Neural cell (in vitro differentiated cells): ENCODE results near the gene CREBBP. TPM values are rescaled to one million over a fixed set of nuclear protein-coding genes. Genes with fewer than 3 reads are reported as not detected.

Experiments used
- H2AFZ ChIP-seq: fragments of 200-600, 300-800 bp; sonication (generic), shearing (Covaris generic); 2 replicates; pipeline ENCODE4 v1.6.0; 2014; ENCODE audit warnings: low read depth, mild to moderate bottlenecking, antibody characterized with exemption, low read length, moderate library complexity
- H3F3A ChIP-seq: fragments of 200-600 bp; shearing (Covaris generic); 2 replicates; pipeline ENCODE4 v1.6.1; 2016; ENCODE audit warnings: mild to moderate bottlenecking, moderate library complexity, mixed read lengths, antibody characterized with exemption, low read length; ENCODE audit not compliant: insufficient read depth, poor library complexity, severe bottlenecking
- H3K27ac ChIP-seq: fragments of 200-600, 300-800 bp; sonication (generic), shearing (Covaris generic); 2 replicates; pipeline ENCODE4 v1.5.1; 2014; ENCODE audit warnings: mild to moderate bottlenecking, low read length, moderate library complexity
- H3K27me3 ChIP-seq: fragments of 300-800, 200-600 bp; sonication (generic), shearing (Covaris generic); 2 replicates; pipeline ENCODE4 v1.6.0; 2014; ENCODE audit warnings: mild to moderate bottlenecking, low read depth, low read length, moderate library complexity; ENCODE audit not compliant: insufficient read depth
- H3K36me3 ChIP-seq: fragments of 300-800, 200-600 bp; sonication (generic), shearing (Covaris generic); 2 replicates; pipeline ENCODE4 v1.5.1; 2014; ENCODE audit warnings: mild to moderate bottlenecking, antibody characterized with exemption, low read length, moderate library complexity; ENCODE audit not compliant: insufficient read depth
- H3K4me2 ChIP-seq: fragments of 300-800, 200-600 bp; sonication (generic), shearing (Covaris generic); 2 replicates; pipeline ENCODE4 v1.6.0; 2014; ENCODE audit warnings: mild to moderate bottlenecking, low read length
- H3K4me3 ChIP-seq: fragments of 300-800, 200-600 bp; sonication (generic), shearing (Covaris generic); 2 replicates; pipeline ENCODE4 v1.5.1; 2014; ENCODE audit warnings: mild to moderate bottlenecking, low read length, moderate library complexity
- H3K79me2 ChIP-seq: fragments of 200-600 bp; shearing (Covaris generic); replicated peaks from 2 replicates; pipeline ENCODE4 v1.6.0; 2014; ENCODE audit warnings: mild to moderate bottlenecking, low read length, moderate library complexity; ENCODE audit not compliant: insufficient read depth
- H3K9ac ChIP-seq: fragments of 300-800, 200-600 bp; sonication (generic), shearing (Covaris generic); 2 replicates; pipeline ENCODE4 v1.6.1; 2016; ENCODE audit warnings: mild to moderate bottlenecking, low read length, mixed read lengths
- H3K9me2 ChIP-seq: fragments of 200-600 bp; shearing (Covaris generic); 2 replicates; pipeline ENCODE4 v1.6.1; 2016; ENCODE audit warnings: mild to moderate bottlenecking, low read length, mixed read lengths; ENCODE audit not compliant: insufficient read depth
- H3K9me3 ChIP-seq: fragments of 200-600, 300-800 bp; sonication (generic), shearing (Covaris generic); 2 replicates; pipeline ENCODE4 v1.6.1; 2016; ENCODE audit warnings: mild to moderate bottlenecking, mixed run types, low read length, moderate library complexity, mixed read lengths
- H4K20me1 ChIP-seq: fragments of 200-600 bp; shearing (Covaris generic); 2 replicates; pipeline ENCODE4 v1.6.1; 2016; ENCODE audit warnings: mild to moderate bottlenecking, mixed run types; ENCODE audit not compliant: insufficient read depth
- EP300 ChIP-seq: fragments of 450-650 bp; conservative IDR thresholded peaks from 2 replicates; pipeline ENCODE4 v1.6.1; 2014; ENCODE audit warnings: antibody characterized with exemption, mild to moderate bottlenecking, moderate library complexity; ENCODE audit not compliant: poor library complexity, severe bottlenecking
- EZH2 ChIP-seq: fragments of 200-600, 300-800 bp; shearing (Covaris generic), sonication (generic); IDR thresholded peaks from 2 replicates; pipeline ENCODE4 v1.6.1; 2014; ENCODE audit warnings: antibody characterized with exemption, low read length, borderline replicate concordance, mild to moderate bottlenecking; ENCODE audit not compliant: insufficient read depth, poor library complexity, severe bottlenecking
- MXI1 ChIP-seq: fragments of 450-650 bp; conservative IDR thresholded peaks from 2 replicates; pipeline ENCODE4 v1.6.1; 2014; ENCODE audit warnings: antibody characterized with exemption, mild to moderate bottlenecking; ENCODE audit not compliant: poor library complexity, severe bottlenecking
- POLR2AphosphoS5 ChIP-seq: IDR thresholded peaks from 2 replicates; pipeline ENCODE4 v1.6.1; 2012
- RAD21 ChIP-seq: fragments of 450-650 bp; conservative IDR thresholded peaks from 2 replicates; pipeline ENCODE4 v1.6.1; 2014; ENCODE audit warnings: antibody characterized with exemption, mild to moderate bottlenecking, moderate library complexity
- SMC3 ChIP-seq: fragments of 450-650 bp; conservative IDR thresholded peaks from 2 replicates; pipeline ENCODE4 v1.6.1; 2014; ENCODE audit warnings: antibody characterized with exemption, mild to moderate bottlenecking, moderate library complexity; ENCODE audit not compliant: poor library complexity
- TAF1 ChIP-seq: IDR thresholded peaks from 2 replicates; pipeline ENCODE4 v1.6.1; 2012; ENCODE audit warnings: low read depth
- polyA plus RNA-seq: library from polyadenylated mRNA; depleted of rRNA; stranded (reverse); fragments of >200 nt; gene quantifications from 2 replicates; pipeline ENCODE4 v1.2.3, GENCODE V29; 2014
- TF ChIP-seq, protein P1 (sequence below): IDR thresholded peaks from 2 replicates; pipeline ENCODE4 v1.6.1; 2012; ENCODE audit warnings: borderline replicate concordance
- TF ChIP-seq, protein P2 (sequence below): fragments of 450-650 bp; IDR thresholded peaks from 2 replicates; pipeline ENCODE4 v1.5.1; 2014; ENCODE audit warnings: antibody characterized with exemption, mild to moderate bottlenecking, moderate library complexity; ENCODE audit not compliant: poor library complexity, severe bottlenecking

CREBBP gene
- polyA plus RNA-seq, 1 donor from 2014 or later: 3.3 TPM

DNA sequence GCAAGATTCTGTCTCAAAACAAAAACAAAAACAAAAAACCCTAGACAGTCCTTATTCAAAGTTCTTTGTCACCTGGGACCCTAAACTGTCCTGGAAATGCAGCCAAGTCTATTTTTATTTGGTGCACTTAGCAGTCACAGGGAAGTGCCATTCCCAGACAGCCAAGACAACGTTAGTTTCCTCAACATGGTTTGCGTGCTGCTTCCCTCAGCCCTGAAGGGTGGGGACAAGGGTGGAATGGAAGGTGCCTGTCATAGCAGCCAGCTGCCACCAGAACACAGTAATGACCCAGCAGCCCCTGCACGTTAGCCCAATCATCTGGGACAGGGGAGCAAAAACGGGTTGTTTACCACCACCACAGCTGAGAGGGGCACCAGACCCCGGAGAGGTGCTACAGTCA, 16.9 kb downstream of the CREBBP start:
- Histone ChIP-seq H3K4me2 (no peak overlapping the region), H3F3A (no peaks in the 10 kb centered on the region), H4K20me1 (peaks cover 31% of the 10 kb centered on the region), H3K27me3 (no peaks in the 10 kb centered on the region), H3K36me3 (no peaks in the 10 kb centered on the region), H3K4me3 (no peak overlapping the region), H3K9ac (no peak overlapping the region), H3K9me3 (no peaks in the 10 kb centered on the region), H3K9me2 (no peaks in the 10 kb centered on the region), H3K79me2 (peaks cover 98% of the 10 kb centered on the region), H3K27ac (no peak overlapping the region), H2AFZ (no peak overlapping the region)
- TF ChIP-seq EP300 (no peak), RAD21 (no peak), POLR2AphosphoS5 (no peak), TAF1 (no peak), EZH2 (no peak), SMC3 (no peak), MXI1 (no peak)
- TF ChIP-seq, protein P1, sequence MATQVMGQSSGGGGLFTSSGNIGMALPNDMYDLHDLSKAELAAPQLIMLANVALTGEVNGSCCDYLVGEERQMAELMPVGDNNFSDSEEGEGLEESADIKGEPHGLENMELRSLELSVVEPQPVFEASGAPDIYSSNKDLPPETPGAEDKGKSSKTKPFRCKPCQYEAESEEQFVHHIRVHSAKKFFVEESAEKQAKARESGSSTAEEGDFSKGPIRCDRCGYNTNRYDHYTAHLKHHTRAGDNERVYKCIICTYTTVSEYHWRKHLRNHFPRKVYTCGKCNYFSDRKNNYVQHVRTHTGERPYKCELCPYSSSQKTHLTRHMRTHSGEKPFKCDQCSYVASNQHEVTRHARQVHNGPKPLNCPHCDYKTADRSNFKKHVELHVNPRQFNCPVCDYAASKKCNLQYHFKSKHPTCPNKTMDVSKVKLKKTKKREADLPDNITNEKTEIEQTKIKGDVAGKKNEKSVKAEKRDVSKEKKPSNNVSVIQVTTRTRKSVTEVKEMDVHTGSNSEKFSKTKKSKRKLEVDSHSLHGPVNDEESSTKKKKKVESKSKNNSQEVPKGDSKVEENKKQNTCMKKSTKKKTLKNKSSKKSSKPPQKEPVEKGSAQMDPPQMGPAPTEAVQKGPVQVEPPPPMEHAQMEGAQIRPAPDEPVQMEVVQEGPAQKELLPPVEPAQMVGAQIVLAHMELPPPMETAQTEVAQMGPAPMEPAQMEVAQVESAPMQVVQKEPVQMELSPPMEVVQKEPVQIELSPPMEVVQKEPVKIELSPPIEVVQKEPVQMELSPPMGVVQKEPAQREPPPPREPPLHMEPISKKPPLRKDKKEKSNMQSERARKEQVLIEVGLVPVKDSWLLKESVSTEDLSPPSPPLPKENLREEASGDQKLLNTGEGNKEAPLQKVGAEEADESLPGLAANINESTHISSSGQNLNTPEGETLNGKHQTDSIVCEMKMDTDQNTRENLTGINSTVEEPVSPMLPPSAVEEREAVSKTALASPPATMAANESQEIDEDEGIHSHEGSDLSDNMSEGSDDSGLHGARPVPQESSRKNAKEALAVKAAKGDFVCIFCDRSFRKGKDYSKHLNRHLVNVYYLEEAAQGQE: no peak

DNA sequence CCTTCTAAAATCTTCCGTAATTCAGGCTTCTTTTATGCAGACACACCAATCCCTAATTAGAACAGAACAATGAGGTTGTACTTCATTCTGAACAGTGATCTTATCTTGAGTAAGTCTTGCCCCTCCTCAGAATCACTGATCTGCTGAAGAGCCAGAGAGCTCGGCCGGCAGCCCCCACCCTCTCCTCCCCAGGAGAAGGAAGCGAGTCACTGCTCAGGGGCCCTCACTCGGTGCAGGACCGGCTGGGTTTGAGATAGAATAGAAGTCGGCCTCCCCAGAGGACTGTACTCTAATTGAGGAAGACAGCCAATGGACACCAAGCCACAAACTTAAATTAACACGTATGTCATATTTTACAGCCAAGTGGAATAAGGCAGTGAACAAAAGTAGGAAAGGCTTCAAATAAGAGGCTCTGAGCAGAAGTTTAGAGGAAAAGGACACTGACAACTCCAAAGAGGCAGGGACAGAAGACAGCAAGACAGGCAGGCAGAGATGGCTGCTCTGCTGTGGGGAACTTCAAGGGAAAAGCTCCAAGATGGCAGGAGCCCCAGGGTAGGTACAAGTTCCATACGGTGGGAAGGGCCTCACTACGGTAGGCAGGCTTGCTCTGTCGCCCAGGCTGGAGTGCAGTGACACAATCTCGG, 18.6 kb downstream of the CREBBP start:
- H3K4me3 ChIP-seq: no peak overlapping the region
- H2AFZ ChIP-seq: no peak overlapping the region
- H3K79me2 ChIP-seq: peaks cover 95% of the 10 kb centered on the region
- H3K9me2 ChIP-seq: no peaks in the 10 kb centered on the region
- no peaks in the 10 kb centered on the region for H3F3A ChIP-seq
- H3K4me2 ChIP-seq: no peak overlapping the region
- H3K27ac ChIP-seq: no peak overlapping the region
- TF ChIP-seq, protein P2, sequence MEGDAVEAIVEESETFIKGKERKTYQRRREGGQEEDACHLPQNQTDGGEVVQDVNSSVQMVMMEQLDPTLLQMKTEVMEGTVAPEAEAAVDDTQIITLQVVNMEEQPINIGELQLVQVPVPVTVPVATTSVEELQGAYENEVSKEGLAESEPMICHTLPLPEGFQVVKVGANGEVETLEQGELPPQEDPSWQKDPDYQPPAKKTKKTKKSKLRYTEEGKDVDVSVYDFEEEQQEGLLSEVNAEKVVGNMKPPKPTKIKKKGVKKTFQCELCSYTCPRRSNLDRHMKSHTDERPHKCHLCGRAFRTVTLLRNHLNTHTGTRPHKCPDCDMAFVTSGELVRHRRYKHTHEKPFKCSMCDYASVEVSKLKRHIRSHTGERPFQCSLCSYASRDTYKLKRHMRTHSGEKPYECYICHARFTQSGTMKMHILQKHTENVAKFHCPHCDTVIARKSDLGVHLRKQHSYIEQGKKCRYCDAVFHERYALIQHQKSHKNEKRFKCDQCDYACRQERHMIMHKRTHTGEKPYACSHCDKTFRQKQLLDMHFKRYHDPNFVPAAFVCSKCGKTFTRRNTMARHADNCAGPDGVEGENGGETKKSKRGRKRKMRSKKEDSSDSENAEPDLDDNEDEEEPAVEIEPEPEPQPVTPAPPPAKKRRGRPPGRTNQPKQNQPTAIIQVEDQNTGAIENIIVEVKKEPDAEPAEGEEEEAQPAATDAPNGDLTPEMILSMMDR: no peak
- TF ChIP-seq SMC3 (no peak), TAF1 (no peak), EZH2 (no peak), MXI1 (no peak), RAD21 (no peak), EP300 (no peak), POLR2AphosphoS5 (no peak)
- no peaks in the 10 kb centered on the region for H3K36me3 ChIP-seq
- no peaks in the 10 kb centered on the region for H3K9me3 ChIP-seq
- no peaks in the 10 kb centered on the region for H3K27me3 ChIP-seq
- peaks cover 38% of the 10 kb centered on the region for H4K20me1 ChIP-seq
- no peak overlapping the region for H3K9ac ChIP-seq
